Panc1 (cell line): ENCODE results near the gene PPP2R1B.

Experiments used
- POLR2AphosphoS5 ChIP-seq: IDR thresholded peaks from 2 replicates; pipeline ENCODE4 v1.6.1; 2012; ENCODE audit warnings: mild to moderate bottlenecking, low read depth, low read length, moderate library complexity
- REST ChIP-seq, 2 experiments: IDR thresholded peaks; 2 replicates each; pipeline ENCODE4 v1.6.1; 2011 to 2012; ENCODE audit warnings: low read depth in 2 of 2, control low read depth in 1 of 2, low read length in 1 of 2, mild to moderate bottlenecking in 1 of 2, moderate library complexity in 1 of 2; ENCODE audit not compliant: insufficient read depth in 1 of 2
- SIN3A ChIP-seq: IDR thresholded peaks from 2 replicates; pipeline ENCODE4 v1.6.1; 2012; ENCODE audit warnings: low read depth, mild to moderate bottlenecking, low read length, moderate library complexity, borderline replicate concordance; ENCODE audit not compliant: insufficient read depth
- TCF7L2 ChIP-seq: IDR thresholded peaks from 2 replicates; pipeline ENCODE4 v1.6.1; 2011; ENCODE audit warnings: mild to moderate bottlenecking, low read depth, low read length, inconsistent platforms
- TF ChIP-seq, protein P1 (sequence below): fragments of 450-650 bp; IDR thresholded peaks from 2 replicates; pipeline ENCODE4 v1.5.1; 2017; ENCODE audit warnings: mild to moderate bottlenecking

DNA sequence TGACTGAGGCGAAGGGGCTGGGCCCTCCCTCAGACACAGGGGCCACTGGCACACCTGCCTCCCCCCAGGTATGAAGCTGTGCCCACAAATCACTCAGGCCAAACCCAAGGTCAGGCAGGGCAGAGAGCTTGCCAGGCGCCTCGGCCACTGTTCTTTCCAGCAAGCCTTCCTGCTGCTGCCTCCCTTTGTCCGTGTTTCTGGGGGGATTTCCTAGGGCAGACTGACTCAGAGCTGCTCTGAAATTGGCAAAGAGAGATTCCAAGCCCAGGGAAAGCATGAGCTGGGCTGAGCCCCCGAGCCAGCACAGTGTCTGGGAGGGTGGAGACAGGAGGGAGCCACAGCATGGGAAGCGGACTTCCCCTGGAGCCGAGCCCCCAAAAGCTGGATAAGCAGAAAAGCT lies 33.2 kb downstream of the PPP2R1B start:
- TF ChIP-seq, protein P1, sequence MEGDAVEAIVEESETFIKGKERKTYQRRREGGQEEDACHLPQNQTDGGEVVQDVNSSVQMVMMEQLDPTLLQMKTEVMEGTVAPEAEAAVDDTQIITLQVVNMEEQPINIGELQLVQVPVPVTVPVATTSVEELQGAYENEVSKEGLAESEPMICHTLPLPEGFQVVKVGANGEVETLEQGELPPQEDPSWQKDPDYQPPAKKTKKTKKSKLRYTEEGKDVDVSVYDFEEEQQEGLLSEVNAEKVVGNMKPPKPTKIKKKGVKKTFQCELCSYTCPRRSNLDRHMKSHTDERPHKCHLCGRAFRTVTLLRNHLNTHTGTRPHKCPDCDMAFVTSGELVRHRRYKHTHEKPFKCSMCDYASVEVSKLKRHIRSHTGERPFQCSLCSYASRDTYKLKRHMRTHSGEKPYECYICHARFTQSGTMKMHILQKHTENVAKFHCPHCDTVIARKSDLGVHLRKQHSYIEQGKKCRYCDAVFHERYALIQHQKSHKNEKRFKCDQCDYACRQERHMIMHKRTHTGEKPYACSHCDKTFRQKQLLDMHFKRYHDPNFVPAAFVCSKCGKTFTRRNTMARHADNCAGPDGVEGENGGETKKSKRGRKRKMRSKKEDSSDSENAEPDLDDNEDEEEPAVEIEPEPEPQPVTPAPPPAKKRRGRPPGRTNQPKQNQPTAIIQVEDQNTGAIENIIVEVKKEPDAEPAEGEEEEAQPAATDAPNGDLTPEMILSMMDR, result no peak
- TF ChIP-seq POLR2AphosphoS5 (no peak), SIN3A (no peak), REST (IDR thresholded peaks at IDR 0.05; ENCODE audit: insufficient read depth in 1 of 2, low read depth in 2 of 2, low read length in 1 of 2) (no peak), TCF7L2 (no peak)
